GOT3 (cell line): ENCODE measurements around the gene C20orf144.

Experiments used
- DNase-seq: peaks from one replicate; lab custom pipeline; 2025; ENCODE audit warnings: mixed read lengths; lab: John Stamatoyannopoulos, UW

C20orf144 gene

GRCh38 chr20:33664762-33665144 is 2.6 kb downstream of the C20orf144 start:
- no peak for DNase-seq

- DNase-seq, result peak; percentile 86
Observed at GRCh38 chr20:33666293-33667244, 4.4 kb downstream of the C20orf144 start, which contains the start of gene ACTL10. TSS of gene ACTL10 (plus strand) at chr20:33666943. CDS start at chr20:33667498, 555 bp downstream.

- no peak for DNase-seq
Observed at GRCh38 chr20:33667245-33667675, 5.1 kb downstream of the C20orf144 start.

GRCh38 chr20:33667676-33668465 is 5.7 kb downstream of the C20orf144 start:
- peak; percentile 75 for DNase-seq

GRCh38 chr20:33668466-33669155 is 6.5 kb downstream of the C20orf144 start:
- DNase-seq, result no peak

GRCh38 chr20:33669224-33669623 is 7.1 kb downstream of the C20orf144 start:
- no peak for DNase-seq

- no peak for DNase-seq
Observed at GRCh38 chr20:33669873-33670640, 7.9 kb downstream of the C20orf144 start.

- no peak for DNase-seq
Observed at GRCh38 chr20:33670715-33671499, 8.8 kb downstream of the C20orf144 start.

- no peak for DNase-seq
Observed at GRCh38 chr20:33671573-33672288, 9.6 kb downstream of the C20orf144 start.

- no peak for DNase-seq
Observed at GRCh38 chr20:33672426-33673113, 10.4 kb downstream of the C20orf144 start.

- DNase-seq, result no peak
Observed at GRCh38 chr20:33673114-33673409, 10.9 kb downstream of the C20orf144 start.

GRCh38 chr20:33673410-33674293 is 11.5 kb downstream of the C20orf144 start:
- no peak for DNase-seq

GRCh38 chr20:33674294-33675135 is 12.4 kb downstream of the C20orf144 start, which contains the start of gene NECAB3:
TSS of gene NECAB3 (minus strand) at chr20:33674428. CDS start at chr20:33674352, 76 bp downstream.
- DNase-seq, result no peak

- DNase-seq, result no peak
Observed at GRCh38 chr20:33675136-33675959, 13.2 kb downstream of the C20orf144 start.

GRCh38 chr20:33676121-33676520 is 14.0 kb downstream of the C20orf144 start:
- no peak for DNase-seq
